T47D (cell line): ENCODE measurements around the gene RIIAD1.

ENCODE experiments used
- DNase-seq, 2 experiments: peaks; one replicate each; pipeline versions ENCODE4 v3.0.0 to v3.0.0-alpha.2; 2011 to 2012; ENCODE audit warnings: low read depth in 1 of 2, low spot score in 1 of 2
- JUND ChIP-seq: IDR thresholded peaks from 2 replicates; pipeline ENCODE4 v1.6.1; 2012; ENCODE audit warnings: low read depth
- in situ Hi-C: cut with HindIII; loops from 2 replicates; pipeline ENCODE4 v1.10.0; 2016; ENCODE audit warnings: low sequenced_read_pairs, low pct_unique_long_range_greater_than_20kb

Gene RIIAD1

GRCh38 chr1:151714820-151715725, 6.2 kb upstream of the RIIAD1 start:
- in situ Hi-C loops = no loop called here
- no peak for TF ChIP-seq JUND
- no peak for DNase-seq

- DNase-seq = no peak
- in situ Hi-C loops = no loop called here
- TF ChIP-seq JUND = no peak
Observed at GRCh38 chr1:151715726-151716404, 5.5 kb upstream of the RIIAD1 start.

GRCh38 chr1:151716405-151716762, 4.9 kb upstream of the RIIAD1 start:
- in situ Hi-C loops = no loop called here
- DNase-seq = no peak
- no peak for TF ChIP-seq JUND

- in situ Hi-C loops = no loop called here
- no peak for TF ChIP-seq JUND
- DNase-seq = peak; percentile 75 to 83
Observed at GRCh38 chr1:151716771-151717631, 4.3 kb upstream of the RIIAD1 start, which contains the start of gene CELF3. TSS of gene CELF3 (minus strand) at chr1:151716803. CDS start at chr1:151716020, 783 bp downstream.

GRCh38 chr1:151718011-151718431, 3.3 kb upstream of the RIIAD1 start:
- in situ Hi-C loops = no loop called here
- no peak for TF ChIP-seq JUND
- DNase-seq = peak; percentile 80 to 82

- in situ Hi-C loops = no loop called here
Observed at GRCh38 chr1:151718666-151719065, 2.7 kb upstream of the RIIAD1 start.

GRCh38 chr1:151720125-151720524, 1.2 kb upstream of the RIIAD1 start:
- no peak for TF ChIP-seq JUND
- in situ Hi-C loops = no loop called here
- DNase-seq = no peak

More at GRCh38 chr1:151718666-151719065, 2.7 kb upstream of the RIIAD1 start:
- no peak for TF ChIP-seq JUND
- no peak for DNase-seq

- in situ Hi-C loops = no loop called here
- no peak for TF ChIP-seq JUND
- DNase-seq = peak; percentile 34 to 80
Observed at GRCh38 chr1:151720554-151720953, 768 bp upstream of the RIIAD1 start.

- in situ Hi-C loops = no loop called here
- no peak for TF ChIP-seq JUND
- DNase-seq = no peak
Observed at GRCh38 chr1:151721788-151722510, 627 bp downstream of the RIIAD1 start.

GRCh38 chr1:151723726-151724370, 2.5 kb downstream of the RIIAD1 start:
- peak in 1 of 2 experiments; percentile 74 for DNase-seq
- in situ Hi-C loops = no loop called here
- TF ChIP-seq JUND = no peak
